GM23248 (cell line): ENCODE measurements around the gene PDGFRB.

Experiments
- EZH2 ChIP-seq: fragments of 200-600 bp; sonication (generic); IDR thresholded peaks from 2 replicates; pipeline ENCODE4 v1.6.1; 2018; ENCODE audit warnings: antibody characterized with exemption, mild to moderate bottlenecking; ENCODE audit not compliant: insufficient read depth, poor library complexity, severe bottlenecking
- EZH2phosphoT487 ChIP-seq: fragments of 200-600 bp; sonication (generic); IDR thresholded peaks from 2 replicates; pipeline ENCODE4 v1.6.1; 2018; ENCODE audit warnings: antibody characterized with exemption, moderate library complexity, mild to moderate bottlenecking, low read depth; ENCODE audit not compliant: insufficient read depth

DNA sequence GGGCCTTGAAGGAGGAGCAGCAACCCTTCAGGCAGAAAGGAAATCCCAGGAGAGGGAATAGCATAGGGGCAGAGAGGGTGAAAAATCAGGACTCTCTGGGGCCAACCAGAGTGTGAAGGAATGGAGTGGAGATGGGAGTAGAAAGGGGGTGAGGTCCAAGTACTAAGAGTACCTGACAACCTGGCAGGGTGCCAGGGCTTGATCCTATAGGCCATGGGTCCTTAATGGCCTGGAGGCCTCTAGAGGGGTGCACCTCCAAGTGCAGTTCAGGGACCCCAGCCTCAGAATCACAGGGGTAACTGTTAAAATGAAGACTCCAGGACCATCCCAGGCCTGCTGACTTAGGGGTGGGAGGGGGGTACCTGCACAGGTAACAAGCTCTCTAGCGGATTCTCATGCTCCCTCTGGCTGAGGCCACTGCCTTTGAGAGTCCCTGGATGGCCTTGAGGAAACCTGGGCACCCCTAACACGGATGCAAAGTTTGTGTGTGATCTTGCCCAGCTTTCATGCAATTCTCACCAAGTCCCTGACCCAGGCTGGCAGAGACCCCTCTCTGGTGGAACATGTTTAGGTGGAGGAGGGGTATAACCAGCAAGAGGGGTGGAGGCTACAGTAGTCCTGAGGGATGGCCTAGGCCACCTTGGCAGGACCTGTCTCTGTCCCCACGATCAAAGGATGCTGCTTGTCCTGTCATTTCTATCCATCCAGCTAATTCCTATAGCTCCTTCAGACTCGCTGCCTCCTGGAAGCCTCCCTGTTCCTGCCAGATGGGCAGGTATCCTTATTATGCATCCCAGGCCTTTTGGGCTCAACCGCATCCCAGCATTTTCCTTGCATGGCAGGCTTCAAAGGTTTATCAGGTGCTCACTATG is 51.7 kb downstream of the PDGFRB start:
- TF ChIP-seq EZH2 (no peak), EZH2phosphoT487 (no peak)
